ENCODE results near the gene FGFR3. TPM values are rescaled to one million over a fixed set of nuclear protein-coding genes. Genes with fewer than 3 reads are reported as not detected.

The FGFR3 gene
- total and polyA plus RNA-seq, 2 of the 4 experiments (the other 2 are of a cell fraction): 0.18 to 0.67 TPM

GRCh38 chr4:1850276-1850675 is 57.2 kb downstream of the FGFR3 start:
- intact Hi-C loops (cut with micrococcal nuclease): no loop called here

More at GRCh38 chr4:1850276-1850675, 57.2 kb downstream of the FGFR3 start:
- no peak overlapping the region for H4K5ac ChIP-seq (ENCODE audit: low read depth, low read length)
- H4K8ac ChIP-seq (ENCODE audit: low read depth in 2 of 2, low read length in 2 of 2): no peak overlapping the region
- H2AFZ ChIP-seq (replicated peaks; ENCODE audit: low read length, poor library complexity): no peak overlapping the region
- no peak for DNase-seq
- in situ Hi-C loops (cut with MboI; ENCODE audit: low sequenced_read_pairs): no loop called here
- H2AK9ac ChIP-seq (replicated peaks; ENCODE audit: low read depth, low read length, poor library complexity): no peak overlapping the region
- no peak overlapping the region for H4K91ac ChIP-seq (ENCODE audit: insufficient read depth, low read depth, low read length)
- peaks cover 39% of the 10 kb centered on the region for H4K20me1 ChIP-seq (ENCODE audit: insufficient read depth, low read length)
- H3K36me3 ChIP-seq (ENCODE audit: control insufficient read depth, insufficient read depth, low read length): peaks cover 10% of the 10 kb centered on the region
- H3K56ac ChIP-seq (ENCODE audit: extremely low read depth, insufficient read depth, low read length): no peak overlapping the region
- H3K23ac ChIP-seq (ENCODE audit: low read depth, low read length): no peak overlapping the region
- peaks cover 24 to 73% of the 10 kb centered on the region in 2 experiments for H3K79me1 ChIP-seq (ENCODE audit: low read depth in 1 of 2, low read length in 2 of 2)
- H3K18ac ChIP-seq (ENCODE audit: low read depth, low read length): no peak overlapping the region
- H3K4ac ChIP-seq (ENCODE audit: low read depth, low read length): no peak overlapping the region
- no peaks in the 10 kb centered on the region for H3K27me3 ChIP-seq (ENCODE audit: control insufficient read depth, insufficient read depth, low read length)
- no peak overlapping the region for H2BK5ac ChIP-seq (ENCODE audit: low read depth, low read length, poor library complexity, severe bottlenecking)
- ChIA-PET CTCF (no interaction called here), POLR2A (ENCODE audit: unreplicated experiment) (no interaction called here)
- H3K9me3 ChIP-seq (ENCODE audit: control insufficient read depth, insufficient read depth, low read length): no peaks in the 10 kb centered on the region
- H2BK20ac ChIP-seq (ENCODE audit: low read depth, low read length): no peak overlapping the region
- H3K4me1 ChIP-seq (ENCODE audit: control insufficient read depth, insufficient read depth, low read length): peaks cover 16% of the 10 kb centered on the region; the same call in 1 of the 2 replicates
- H3K9me1 ChIP-seq (ENCODE audit: insufficient read depth, low read length): peaks cover 35% of the 10 kb centered on the region
- ATAC-seq (ENCODE audit: low read depth): no peak
- H2AK5ac ChIP-seq (ENCODE audit: low read depth, low read length): no peak overlapping the region; the same call in 1 of the 2 replicates
- no TSS peak for BruUV-seq (replicated peaks)
- no peak overlapping the region for H2BK15ac ChIP-seq (ENCODE audit: low read depth, low read length)
- no peak overlapping the region for H3K4me2 ChIP-seq (ENCODE audit: low read depth, low read length)
- TF ChIP-seq USF2 (IDR thresholded peaks at IDR 0.05; ENCODE audit: low read depth, low read length): no peak
- TF ChIP-seq SMC3 (IDR thresholded peaks at IDR 0.05; ENCODE audit: low read depth, low read length): no peak
- no peak for TF ChIP-seq MAZ (IDR thresholded peaks at IDR 0.05; ENCODE audit: borderline replicate concordance, low read depth, low read length)
- TF ChIP-seq CTCF (conservative IDR thresholded peaks at IDR 0.05; ENCODE audit: low read depth, low read length): no peak
- TF ChIP-seq MAFK (IDR thresholded peaks at IDR 0.05; ENCODE audit: low read depth, low read length): no peak
- TF ChIP-seq CHD1 (IDR thresholded peaks at IDR 0.05; ENCODE audit: low read depth, low read length): no peak
- no peak for TF ChIP-seq ELK1 (IDR thresholded peaks at IDR 0.05; ENCODE audit: borderline replicate concordance, low read depth, low read length)
- no peak for TF ChIP-seq RFX5 (IDR thresholded peaks at IDR 0.05; ENCODE audit: low read depth, low read length)
- no peak overlapping the region for H3K27ac ChIP-seq (ENCODE audit: insufficient read depth, low read length)
- H3K4me3 ChIP-seq (ENCODE audit: insufficient read depth, low read depth, low read length): no peak overlapping the region
- H3K14ac ChIP-seq (replicated peaks; ENCODE audit: low read depth, low read length): no peak overlapping the region
- dilution Hi-C loops (cut with HindIII; ENCODE audit: low sequenced_read_pairs, unreplicated experiment): no loop called here
- 88% methylated on average over 1 of the region's 10 CpGs; no CpG with 5 or more reads in 1 of the 2 experiments for WGBS, 2 experiments (ENCODE audit: extremely low coverage in 2 of 2, insufficient read length in 1 of 2)
- H2BK120ac ChIP-seq (ENCODE audit: low read depth, low read length): no peak overlapping the region
- H3K9ac ChIP-seq (ENCODE audit: low read depth, low read length): no peak overlapping the region
